Tibial artery (tissue), 4 donors: Measurements from ENCODE around the gene ZNRD2.

ENCODE experiments used
- DNase-seq, 2 donors: peaks; one replicate each; pipeline ENCODE4 v3.0.0-alpha.2; 2019
- H3K27ac ChIP-seq, 2 donors: fragments of 200-600 bp; sonication (generic) in 1 of 2; 1 replicate in 1 of 2; 2 replicates in 1 of 2; pipeline ENCODE4 v1.5.1; 2018 to 2019; ENCODE audit warnings: mild to moderate bottlenecking in 1 of 2
- H3K27me3 ChIP-seq, 2 donors: fragments of 200-600 bp; sonication (generic) in 1 of 2; one replicate each; pipeline versions ENCODE4 v1.5.1 to v1.6.0; 2016 to 2019
- H3K36me3 ChIP-seq, 3 donors: fragments of 200-600 bp; sonication (generic) in 2 of 3; one replicate each; pipeline ENCODE4 v1.5.1; 2016 to 2019; ENCODE audit warnings: mild to moderate bottlenecking in 2 of 3
- H3K4me1 ChIP-seq, 4 donors: fragments of 200-600 bp; sonication (generic) in 2 of 4; 1 replicate in 3 of 4; 2 replicates in 1 of 4; pipeline ENCODE4 v1.5.1; 2016 to 2019
- H3K4me3 ChIP-seq, 2 donors: fragments of 200-600 bp; sonication (generic) in 1 of 2; 1 replicate in 1 of 2; 2 replicates in 1 of 2; pipeline ENCODE4 v1.5.1; 2018 to 2019; ENCODE audit warnings: mild to moderate bottlenecking in 2 of 2
- H3K9me3 ChIP-seq, 3 donors: fragments of 200-600 bp; sonication (generic) in 1 of 3; one replicate each; pipeline ENCODE4 v1.5.1; 2016 to 2019
- intact Hi-C: fragments of 100-400 bp; cut with DNase I; formaldehyde crosslinking; loops from one replicate; pipeline ENCODE4 v1.15.0; 2023; ENCODE audit warnings: low total_unique reads
- TF ChIP-seq, protein P1 (sequence below), 2 experiments: fragments of 200-600 bp in 1 of 2; fragments of 450-650 bp in 1 of 2; IDR thresholded peaks; one replicate each; pipeline ENCODE4 v1.5.1; 2017 to 2019; ENCODE audit warnings: antibody characterized with exemption in 2 of 2, mild to moderate bottlenecking in 1 of 2, moderate library complexity in 1 of 2

ZNRD2 gene

DNA sequence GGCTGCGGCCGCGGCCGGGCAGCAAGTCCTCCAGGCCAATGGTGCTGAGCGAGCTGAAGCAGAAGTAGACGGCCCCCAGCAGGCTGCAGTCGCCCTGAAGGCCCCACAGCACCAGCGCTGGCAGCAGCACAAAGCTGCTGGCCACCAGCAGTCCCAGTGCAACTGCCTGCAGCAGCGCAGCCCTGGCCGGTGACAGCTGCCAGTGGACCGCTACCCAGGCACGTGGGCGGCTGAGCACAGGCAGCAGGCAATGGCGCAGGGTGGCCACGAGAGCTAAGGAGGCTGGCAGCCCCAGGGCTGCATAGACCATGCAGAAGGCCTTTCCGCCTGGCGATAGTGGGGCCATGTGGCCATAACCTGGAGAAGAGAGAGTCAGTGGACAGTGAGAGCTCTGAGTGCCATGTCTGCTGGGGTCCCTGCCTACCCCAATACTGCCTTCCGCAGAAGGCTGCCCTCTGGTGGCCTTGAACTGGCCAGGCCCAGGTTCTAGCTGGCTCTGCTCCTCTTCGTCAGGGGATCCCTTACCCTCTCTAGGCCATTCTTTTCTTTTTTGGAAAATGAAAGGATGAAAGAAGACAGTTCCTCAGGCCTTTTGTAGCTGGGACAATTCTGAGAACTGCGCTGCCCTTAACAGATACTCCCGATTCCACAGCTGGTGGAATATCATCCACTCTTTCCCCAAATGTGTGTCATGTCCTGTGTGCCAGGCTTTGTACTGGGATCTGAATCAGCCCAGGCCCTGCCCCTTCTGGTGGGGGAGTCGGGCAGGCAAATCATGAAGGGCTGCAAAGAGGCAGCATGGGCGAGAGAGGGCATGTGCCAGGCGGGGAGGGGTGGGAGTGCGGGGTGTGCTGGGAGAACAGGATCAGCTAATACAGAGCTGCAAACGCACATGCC, 23.5 kb downstream of the ZNRD2 start:
- no peaks in the 10 kb centered on the region for H3K9me3 ChIP-seq
- H3K4me1 ChIP-seq, result peaks cover 0 to 22% (median 13%) of the 10 kb centered on the region in 4 donors
- peak in 1 of 2 donors; percentile 81 for DNase-seq
- no peak overlapping the region for H3K4me3 ChIP-seq
- TF ChIP-seq, protein P1, sequence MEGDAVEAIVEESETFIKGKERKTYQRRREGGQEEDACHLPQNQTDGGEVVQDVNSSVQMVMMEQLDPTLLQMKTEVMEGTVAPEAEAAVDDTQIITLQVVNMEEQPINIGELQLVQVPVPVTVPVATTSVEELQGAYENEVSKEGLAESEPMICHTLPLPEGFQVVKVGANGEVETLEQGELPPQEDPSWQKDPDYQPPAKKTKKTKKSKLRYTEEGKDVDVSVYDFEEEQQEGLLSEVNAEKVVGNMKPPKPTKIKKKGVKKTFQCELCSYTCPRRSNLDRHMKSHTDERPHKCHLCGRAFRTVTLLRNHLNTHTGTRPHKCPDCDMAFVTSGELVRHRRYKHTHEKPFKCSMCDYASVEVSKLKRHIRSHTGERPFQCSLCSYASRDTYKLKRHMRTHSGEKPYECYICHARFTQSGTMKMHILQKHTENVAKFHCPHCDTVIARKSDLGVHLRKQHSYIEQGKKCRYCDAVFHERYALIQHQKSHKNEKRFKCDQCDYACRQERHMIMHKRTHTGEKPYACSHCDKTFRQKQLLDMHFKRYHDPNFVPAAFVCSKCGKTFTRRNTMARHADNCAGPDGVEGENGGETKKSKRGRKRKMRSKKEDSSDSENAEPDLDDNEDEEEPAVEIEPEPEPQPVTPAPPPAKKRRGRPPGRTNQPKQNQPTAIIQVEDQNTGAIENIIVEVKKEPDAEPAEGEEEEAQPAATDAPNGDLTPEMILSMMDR (IDR thresholded peaks at IDR 0.05), result peak; percentile 79 to 81
- peaks cover 45 to 70% (median 59%) of the 10 kb centered on the region in 3 donors for H3K36me3 ChIP-seq
- H3K27me3 ChIP-seq, result no peaks in the 10 kb centered on the region
- peak overlapping the region; percentile 3 to 31 for H3K27ac ChIP-seq
- intact Hi-C loops, result no loop called here

DNA sequence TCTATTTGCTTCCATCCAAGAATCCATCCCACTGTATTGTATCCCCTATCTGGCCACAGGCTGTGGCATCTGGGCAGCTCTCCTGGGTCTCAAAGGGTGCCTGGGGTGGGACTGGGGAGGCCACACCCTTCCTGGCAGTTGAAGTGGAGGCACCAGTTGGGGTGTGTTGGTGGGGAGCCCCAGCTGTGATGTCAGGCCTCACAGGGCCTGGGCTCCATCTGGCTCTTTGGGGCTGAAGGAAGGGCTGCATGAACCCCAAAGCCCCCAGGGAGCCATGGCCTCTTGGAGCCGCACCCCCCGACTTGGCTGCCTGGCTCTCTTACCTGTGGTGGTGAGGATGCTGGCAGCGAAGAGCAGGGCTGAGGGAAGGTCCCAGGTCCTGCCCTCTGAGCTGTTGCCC, 24.9 kb downstream of the ZNRD2 start:
- H3K4me3 ChIP-seq, result no peak overlapping the region
- H3K27ac ChIP-seq, result peak overlapping the region in 1 of 2 donors; percentile 16
- TF ChIP-seq, protein P1 (IDR thresholded peaks at IDR 0.05), result no peak
- H3K36me3 ChIP-seq, result peaks cover 39 to 71% (median 64%) of the 10 kb centered on the region in 3 donors
- H3K9me3 ChIP-seq, result no peaks in the 10 kb centered on the region
- no peaks in the 10 kb centered on the region for H3K27me3 ChIP-seq
- intact Hi-C loops, result no loop called here
- peak in 1 of 2 donors; percentile 61 for DNase-seq
- peaks cover 0 to 21% (median 12%) of the 10 kb centered on the region in 4 donors for H3K4me1 ChIP-seq

DNA sequence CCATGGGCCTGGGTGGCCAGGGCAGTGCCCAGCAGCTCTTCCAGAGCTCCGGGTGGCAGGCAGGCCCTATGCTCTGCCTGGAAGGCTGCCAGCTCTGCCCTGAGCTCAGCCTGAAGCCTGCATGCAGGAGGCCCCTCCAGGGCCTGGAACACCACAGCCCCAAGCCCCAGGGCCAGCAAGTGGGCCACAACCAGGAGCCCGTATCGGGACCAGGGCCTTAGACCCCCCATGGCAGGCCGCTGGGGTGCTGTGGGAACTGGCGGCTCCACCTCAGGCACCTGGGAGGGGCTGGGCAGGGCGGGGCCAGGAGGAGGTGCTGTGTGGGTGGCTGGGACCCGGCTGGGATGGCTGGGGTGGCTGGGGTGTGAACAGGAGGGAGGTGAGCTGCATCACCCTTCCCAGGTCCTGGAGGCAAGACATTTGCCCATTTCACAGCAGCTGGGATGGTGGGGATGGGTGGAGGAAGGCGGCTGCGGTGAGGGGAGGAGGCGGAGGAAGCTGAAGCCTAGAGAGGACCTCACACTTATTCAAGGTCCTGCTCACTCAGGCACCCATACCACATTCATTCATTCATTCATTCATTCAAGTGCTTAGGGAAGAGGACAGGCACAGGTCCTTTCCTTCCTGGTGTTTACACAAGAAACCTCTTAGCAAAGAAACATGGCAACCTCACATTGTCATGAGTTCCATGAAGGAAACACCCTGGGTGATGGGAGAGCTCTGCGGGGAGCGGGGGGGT, 25.4 kb downstream of the ZNRD2 start, which contains the start of gene KCNK7:
Gene KCNK7, minus strand, starts transcription at position 258 of the 739 bp plus-strand sequence. Its CDS starts 28 bp downstream, at position 230.
- intact Hi-C loops, result no loop called here
- TF ChIP-seq, protein P1 (IDR thresholded peaks at IDR 0.05), result no peak
- H3K27ac ChIP-seq, result peak within 1 kb of the TSS in 1 of 2 donors; percentile 16
- H3K27me3 ChIP-seq, result no peaks in the 10 kb centered on the region
- no peaks in the 10 kb centered on the region for H3K9me3 ChIP-seq
- DNase-seq, result no peak
- H3K4me3 ChIP-seq, result no peak within 1 kb of the TSS
- peaks cover 0 to 21% (median 12%) of the 10 kb centered on the region in 4 donors for H3K4me1 ChIP-seq
- H3K36me3 ChIP-seq, result peaks cover 33 to 71% (median 64%) of the 10 kb centered on the region in 3 donors

DNA sequence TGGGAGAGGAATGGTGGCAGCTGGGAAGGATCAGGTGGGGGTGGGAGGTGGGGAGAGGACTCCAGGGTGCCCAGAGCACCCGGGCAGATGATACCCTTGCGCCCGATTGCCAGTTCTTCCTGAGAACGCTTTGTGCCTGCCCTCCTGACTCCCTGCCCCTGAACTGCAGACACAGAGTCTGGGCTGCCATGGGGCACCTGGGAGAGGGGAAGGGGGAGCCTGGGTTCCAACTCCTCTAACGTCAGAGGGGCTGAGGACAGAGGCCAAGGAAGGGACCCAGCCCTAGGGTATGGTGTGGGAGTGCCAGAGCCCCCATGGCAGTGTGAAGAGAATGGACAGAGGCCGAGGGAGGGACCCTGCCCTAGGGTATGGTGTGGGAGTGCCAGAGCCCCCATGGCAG, 26.2 kb downstream of the ZNRD2 start:
- Histone ChIP-seq H3K9me3 (no peaks in the 10 kb centered on the region), H3K27me3 (no peaks in the 10 kb centered on the region), H3K4me1 (peaks cover 0 to 21% (median 12%) of the 10 kb centered on the region in 4 donors), H3K36me3 (peaks cover 25 to 71% (median 62%) of the 10 kb centered on the region in 3 donors), H3K27ac (no peak overlapping the region), H3K4me3 (no peak overlapping the region)
- intact Hi-C loops, result no loop called here
- no peak for DNase-seq
- TF ChIP-seq, protein P1 (IDR thresholded peaks at IDR 0.05), result no peak

DNA sequence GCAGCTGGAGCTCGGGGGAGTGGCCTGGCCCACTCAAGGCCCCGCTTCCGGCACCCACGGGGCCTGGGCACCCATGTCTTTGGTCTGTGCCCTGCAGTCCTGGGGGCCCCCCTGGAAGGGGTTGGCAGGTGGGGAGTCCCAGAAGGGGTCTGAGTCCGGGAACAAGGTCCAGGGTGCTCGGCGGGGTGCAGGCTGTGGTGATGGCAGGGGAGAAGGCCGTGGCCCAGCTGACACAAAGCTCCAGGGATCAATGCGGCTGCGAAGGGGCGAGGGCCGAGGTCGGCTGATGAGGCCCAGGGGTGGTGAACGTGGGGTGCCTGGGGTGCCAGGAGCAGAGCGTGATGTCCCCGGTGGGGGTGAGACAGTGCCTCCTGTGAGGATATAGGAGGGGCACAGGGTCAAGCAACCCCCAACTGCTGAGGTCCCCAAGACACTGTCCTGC, 28.0 kb downstream of the ZNRD2 start:
- TF ChIP-seq, protein P1 (IDR thresholded peaks at IDR 0.05), result no peak
- peaks cover 0 to 16% (median 8%) of the 10 kb centered on the region in 4 donors for H3K4me1 ChIP-seq
- peaks cover 17 to 71% (median 55%) of the 10 kb centered on the region in 3 donors for H3K36me3 ChIP-seq
- H3K27me3 ChIP-seq, result no peaks in the 10 kb centered on the region
- no peaks in the 10 kb centered on the region for H3K9me3 ChIP-seq
- no peak overlapping the region for H3K4me3 ChIP-seq
- intact Hi-C loops, result no loop called here
- DNase-seq, result peak in 1 of 2 donors; percentile 63
- H3K27ac ChIP-seq, result no peak overlapping the region
